Measurements from ENCODE around the gene TASL. TPM values are rescaled to one million over a fixed set of nuclear protein-coding genes. Genes with fewer than 3 reads are reported as not detected.
"Not testable (repeated sequence)": the region's sequence is repeated elsewhere in the genome, so short reads cannot be mapped to it uniquely, and the experiment has no call there.

Gene TASL
- total RNA-seq, 1 donor from 2014 or later = not detected

DNA sequence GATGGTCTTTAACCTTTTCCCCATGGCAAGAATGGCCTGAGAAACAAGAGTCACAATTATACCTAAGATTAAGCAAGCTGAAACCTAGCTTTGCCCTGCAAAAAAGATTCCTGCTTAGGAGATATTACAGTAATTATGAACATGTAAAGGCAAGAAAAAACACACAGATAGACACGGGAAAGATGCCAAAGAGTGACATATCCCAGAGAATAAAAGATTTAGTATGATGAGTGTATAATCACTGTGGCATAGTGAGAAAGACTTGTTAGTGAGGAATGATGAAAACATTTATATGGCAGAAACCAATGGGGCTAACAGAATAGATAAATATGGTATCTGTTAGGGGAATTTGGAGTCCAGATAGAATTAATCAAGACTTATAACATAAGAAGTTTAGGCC is 29.6 kb upstream of the TASL start:
- Histone ChIP-seq H3K36me3 (ENCODE audit: control insufficient read depth, insufficient read depth, low read length) (no peaks in the 10 kb centered on the region), H3K4me3 (ENCODE audit: low read depth, low read length) (no peak overlapping the region), H3K27me3 (ENCODE audit: control insufficient read depth, insufficient read depth, low read length) (no peaks in the 10 kb centered on the region)
- DNase-seq (ENCODE audit: low read depth) = no peak
- TF ChIP-seq CTCF (IDR thresholded peaks at IDR 0.05; ENCODE audit: insufficient read depth, low read length, poor library complexity, severe bottlenecking) = no peak

- H3K4me3 ChIP-seq (ENCODE audit: low read depth, low read length); DNase-seq (ENCODE audit: low read depth); H3K27me3 ChIP-seq (ENCODE audit: control insufficient read depth, insufficient read depth, low read length): not testable (repeated sequence)
These were observed 23.0 kb upstream of the TASL start for GRCh38 chrX:30600269-30601176.

GRCh38 chrX:30597216-30598012 is 19.8 kb upstream of the TASL start:
- TF ChIP-seq CTCF (IDR thresholded peaks at IDR 0.05; ENCODE audit: insufficient read depth, low read length, poor library complexity, severe bottlenecking) = no peak
- Histone ChIP-seq H3K27me3 (ENCODE audit: control insufficient read depth, insufficient read depth, low read length) (no peaks in the 10 kb centered on the region), H3K36me3 (ENCODE audit: control insufficient read depth, insufficient read depth, low read length) (no peaks in the 10 kb centered on the region), H3K4me3 (ENCODE audit: low read depth, low read length) (no peak overlapping the region)
- no peak for DNase-seq (ENCODE audit: low read depth)

More at GRCh38 chrX:30600269-30601176, 23.0 kb upstream of the TASL start:
- H3K36me3 ChIP-seq (ENCODE audit: control insufficient read depth, insufficient read depth, low read length) = not testable (repeated sequence)

DNA sequence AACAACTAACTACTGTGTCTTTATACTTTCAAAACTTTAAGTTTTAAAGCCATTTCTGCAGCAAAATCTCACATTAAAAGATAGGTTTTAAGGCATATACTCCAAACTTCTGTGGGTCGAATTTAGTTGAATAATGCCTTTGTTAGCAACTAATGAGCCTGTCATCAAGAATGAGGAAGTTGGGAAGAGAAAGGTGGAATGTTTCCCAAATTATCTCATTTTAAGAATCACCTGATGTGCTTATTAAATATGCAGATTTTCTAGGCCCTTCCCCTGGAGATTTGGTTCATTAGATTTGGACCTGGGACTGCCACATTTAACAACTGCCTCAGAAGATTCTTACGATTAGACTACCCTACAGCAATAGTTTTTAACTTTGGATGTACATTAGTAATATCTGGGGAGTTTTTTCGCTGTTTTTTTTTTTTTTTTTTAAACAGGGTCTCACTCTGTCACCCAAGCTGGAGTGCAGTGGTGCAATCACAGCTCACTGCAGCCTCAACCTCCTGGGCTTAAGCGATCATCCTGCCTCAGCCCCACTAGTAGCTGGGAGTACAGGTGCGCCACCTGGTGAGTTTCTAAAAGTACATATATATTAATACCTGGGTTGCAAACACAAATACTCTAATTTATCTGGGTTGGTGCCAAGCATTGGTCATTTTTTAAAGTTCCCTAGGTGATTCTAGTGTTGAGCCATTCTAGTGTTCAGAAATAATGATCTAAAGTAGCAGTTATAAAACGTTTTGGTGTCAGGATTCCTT is 16.1 kb upstream of the TASL start:
- Histone ChIP-seq H3K36me3 (ENCODE audit: control insufficient read depth, insufficient read depth, low read length) (no peaks in the 10 kb centered on the region), H3K27me3 (ENCODE audit: control insufficient read depth, insufficient read depth, low read length) (no peaks in the 10 kb centered on the region), H3K4me3 (ENCODE audit: low read depth, low read length) (no peak overlapping the region)
- no peak for DNase-seq (ENCODE audit: low read depth)
- TF ChIP-seq CTCF (IDR thresholded peaks at IDR 0.05; ENCODE audit: insufficient read depth, low read length, poor library complexity, severe bottlenecking) = no peak

GRCh38 chrX:30592831-30593230 is 15.3 kb upstream of the TASL start:
- no peaks in the 10 kb centered on the region for H3K27me3 ChIP-seq (ENCODE audit: control insufficient read depth, insufficient read depth, low read length)
- no peak for DNase-seq (ENCODE audit: low read depth)
- H3K36me3 ChIP-seq (ENCODE audit: control insufficient read depth, insufficient read depth, low read length) = no peaks in the 10 kb centered on the region
- no peak for TF ChIP-seq CTCF (IDR thresholded peaks at IDR 0.05; ENCODE audit: insufficient read depth, low read length, poor library complexity, severe bottlenecking)
- no peak overlapping the region for H3K4me3 ChIP-seq (ENCODE audit: low read depth, low read length)

DNA sequence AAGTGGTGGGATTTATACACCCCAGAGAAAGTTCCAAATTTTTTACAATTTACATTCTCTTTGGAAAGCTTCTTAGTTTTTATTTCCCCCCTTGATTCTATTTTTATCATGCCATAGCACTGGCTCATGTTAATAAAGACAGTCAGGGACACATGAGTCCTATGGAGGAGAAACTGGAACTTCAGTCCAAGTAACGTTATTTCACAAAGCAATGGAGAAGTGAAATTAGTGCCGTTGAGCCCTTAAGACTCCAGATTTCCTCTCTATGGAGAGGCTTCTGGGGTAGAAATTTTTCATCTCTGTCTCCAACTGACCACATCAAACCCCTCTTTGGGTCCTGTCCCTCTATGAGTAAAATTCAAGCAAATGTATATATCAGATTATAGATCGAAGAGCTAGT is 12.8 kb upstream of the TASL start:
- DNase-seq (ENCODE audit: low read depth) = no peak
- no peak for TF ChIP-seq CTCF (IDR thresholded peaks at IDR 0.05; ENCODE audit: insufficient read depth, low read length, poor library complexity, severe bottlenecking)
- no peak overlapping the region for H3K4me3 ChIP-seq (ENCODE audit: low read depth, low read length)
- no peaks in the 10 kb centered on the region for H3K27me3 ChIP-seq (ENCODE audit: control insufficient read depth, insufficient read depth, low read length)
- no peaks in the 10 kb centered on the region for H3K36me3 ChIP-seq (ENCODE audit: control insufficient read depth, insufficient read depth, low read length)
